OCI-LY7 (cell line): Measurements from ENCODE around the gene APOA4. TPM values are rescaled to one million over a fixed set of nuclear protein-coding genes. Genes with fewer than 3 reads are reported as not detected.

Experiments
- BruUV-seq: library from RNA; stranded (reverse); fragments of 400-500 nt; replicated peaks from 2 replicates; lab custom pipeline; 2021; lab: Mats Ljungman, UMichigan
- CTCF ChIA-PET: fragments of 300-600 bp; sonication (Branson Sonifier 250); formaldehyde crosslinking; loops from one replicate; lab custom pipeline; 2022; ENCODE audit warnings: antibody characterized with exemption; ENCODE audit not compliant: unreplicated experiment; lab: Charles Lee
- POLR2A ChIA-PET: fragments of 300-600 bp; sonication (Branson Sonifier 250); formaldehyde crosslinking; loops from one replicate; lab custom pipeline; 2022; ENCODE audit warnings: antibody characterized with exemption; lab: Charles Lee
- DNase-seq: peaks from one replicate; pipeline ENCODE4 v3.0.0-alpha.2; 2015; ENCODE audit warnings: low spot score
- H2AFZ ChIP-seq: fragments of 200-600 bp; sonication (generic), shearing (Covaris generic); 2 replicates; pipeline ENCODE4 v1.6.1; 2014; ENCODE audit warnings: mild to moderate bottlenecking, antibody characterized with exemption, low read length, moderate library complexity
- H3K27ac ChIP-seq: fragments of 200-600 bp; sonication (generic); 2 replicates; pipeline ENCODE4 v1.5.1; 2014; ENCODE audit warnings: mixed run types, low read depth, mild to moderate bottlenecking, moderate library complexity, low read length, inconsistent platforms; ENCODE audit not compliant: poor library complexity, severe bottlenecking
- H3K36me3 ChIP-seq: fragments of 200-600 bp; sonication (generic); 2 replicates; pipeline ENCODE4 v1.6.1; 2014; ENCODE audit warnings: mild to moderate bottlenecking, antibody characterized with exemption, low read length, moderate library complexity, mixed read lengths; ENCODE audit not compliant: insufficient read depth
- H3K4me1 ChIP-seq: fragments of 200-600 bp; sonication (generic); 2 replicates; pipeline ENCODE4 v1.5.1; 2014; ENCODE audit warnings: mild to moderate bottlenecking, low read length; ENCODE audit not compliant: insufficient read depth, poor library complexity, severe bottlenecking
- H3K4me2 ChIP-seq: fragments of 200-600 bp; sonication (generic); 2 replicates; pipeline ENCODE4 v1.6.1; 2014; ENCODE audit warnings: mild to moderate bottlenecking, low read length
- H3K4me3 ChIP-seq: fragments of 200-600 bp; sonication (generic); 2 replicates; pipeline ENCODE4 v1.5.1; 2014; ENCODE audit warnings: mild to moderate bottlenecking, low read depth, low read length; ENCODE audit not compliant: poor library complexity, severe bottlenecking
- H3K79me2 ChIP-seq: fragments of 200-600 bp; sonication (generic); 2 replicates; pipeline ENCODE4 v1.6.1; 2016; ENCODE audit warnings: low read depth, mild to moderate bottlenecking, low read length, moderate library complexity, mixed read lengths; ENCODE audit not compliant: insufficient read depth
- H3K9me2 ChIP-seq: fragments of 200-600 bp; sonication (generic); 2 replicates; pipeline ENCODE4 v1.6.1; 2016; ENCODE audit warnings: mild to moderate bottlenecking, low read length, mixed read lengths; ENCODE audit not compliant: insufficient read depth
- H3K9me3 ChIP-seq: fragments of 200-600 bp; sonication (generic); 2 replicates; pipeline ENCODE4 v1.6.1; 2014; ENCODE audit warnings: mild to moderate bottlenecking, mixed run types, low read length, mixed read lengths
- H4K20me1 ChIP-seq: fragments of 200-600 bp; sonication (generic); 2 replicates; pipeline ENCODE4 v1.6.1; 2014; ENCODE audit warnings: mild to moderate bottlenecking, antibody characterized with exemption, low read length, moderate library complexity, mixed read lengths; ENCODE audit not compliant: insufficient read depth
- CTCF ChIP-seq: fragments of 200-600 bp; sonication (generic); conservative IDR thresholded peaks from 2 replicates; pipeline ENCODE4 v1.5.1; 2014; ENCODE audit warnings: mild to moderate bottlenecking, antibody characterized with exemption, low read length, moderate library complexity, mixed read lengths
- EZH2phosphoT487 ChIP-seq: fragments of 200-600 bp; sonication (generic); IDR thresholded peaks from 2 replicates; pipeline ENCODE4 v1.6.1; 2018; ENCODE audit warnings: low read depth, borderline replicate concordance, mild to moderate bottlenecking, mixed run types, antibody characterized with exemption, low read length, moderate library complexity, mixed read lengths
- intact Hi-C: fragments of 100-400 bp; cut with micrococcal nuclease; formaldehyde crosslinking; loops from one replicate; pipeline ENCODE4 v1.10.0; 2022; ENCODE audit not compliant: unreplicated experiment
- total RNA-seq, 2 experiments: library from RNA; depleted of rRNA in 1 of 2; stranded (reverse); fragments of >200 nt in 1 of 2; shearing (Covaris generic) in 1 of 2; gene quantifications; 2 replicates each; pipeline ENCODE4 v1.2.3, GENCODE V29; 2014 to 2022

Gene APOA4
- total RNA-seq, 2 experiments from 2014 or later = not detected

- Histone ChIP-seq H4K20me1 (no peaks in the 10 kb centered on the region), H3K36me3 (no peaks in the 10 kb centered on the region), H3K9me2 (no peaks in the 10 kb centered on the region), H2AFZ (no peak overlapping the region), H3K79me2 (no peaks in the 10 kb centered on the region), H3K4me3 (no peak overlapping the region), H3K27ac (no peak overlapping the region), H3K4me2 (no peak overlapping the region), H3K9me3 (no peaks in the 10 kb centered on the region), H3K4me1 (no peaks in the 10 kb centered on the region)
- no TSS peak for BruUV-seq
- no peak for TF ChIP-seq EZH2phosphoT487
- no peak for TF ChIP-seq CTCF
- no peak for DNase-seq
- intact Hi-C loops = no loop called here
- CTCF ChIA-PET = no interaction called here
- POLR2A ChIA-PET = no interaction called here
Measured at GRCh38 chr11:116813170-116813569, 9.9 kb downstream of the APOA4 start.

GRCh38 chr11:116812109-116812508 lies 11.0 kb downstream of the APOA4 start:
- no TSS peak for BruUV-seq
- Histone ChIP-seq H3K4me2 (no peak overlapping the region), H3K4me1 (no peaks in the 10 kb centered on the region), H2AFZ (no peak overlapping the region), H3K36me3 (no peaks in the 10 kb centered on the region), H4K20me1 (no peaks in the 10 kb centered on the region), H3K9me2 (no peaks in the 10 kb centered on the region), H3K79me2 (no peaks in the 10 kb centered on the region), H3K27ac (no peak overlapping the region), H3K4me3 (no peak overlapping the region), H3K9me3 (no peaks in the 10 kb centered on the region)
- intact Hi-C loops = no loop called here
- DNase-seq = no peak
- TF ChIP-seq EZH2phosphoT487 (no peak), CTCF (no peak)
- ChIA-PET CTCF (no interaction called here), POLR2A (interaction anchor here (0.7 kb wide), 1 partner anchor 376 kb away, joined by 3 read pairs; no protein-coding TSS in a partner anchor)

GRCh38 chr11:116811194-116811593 lies 11.9 kb downstream of the APOA4 start:
- Histone ChIP-seq H3K4me2 (no peak overlapping the region), H3K4me1 (no peaks in the 10 kb centered on the region), H3K36me3 (no peaks in the 10 kb centered on the region), H3K27ac (no peak overlapping the region), H3K9me3 (no peaks in the 10 kb centered on the region), H4K20me1 (no peaks in the 10 kb centered on the region), H3K79me2 (no peaks in the 10 kb centered on the region), H3K4me3 (no peak overlapping the region), H2AFZ (no peak overlapping the region), H3K9me2 (no peaks in the 10 kb centered on the region)
- TF ChIP-seq EZH2phosphoT487 = no peak
- TF ChIP-seq CTCF = no peak
- BruUV-seq = no TSS peak
- DNase-seq = no peak
- intact Hi-C loops = no loop called here
- POLR2A ChIA-PET = no interaction called here
- CTCF ChIA-PET = no interaction called here
